ENCODE results near the gene SGK1.

- TF ChIP-seq CTCF (IDR thresholded peaks at IDR 0.05) (no peak), CHD4 (IDR thresholded peaks at IDR 0.05; ENCODE audit: borderline replicate concordance) (no peak), POLR2A (IDR thresholded peaks at IDR 0.05; ENCODE audit: low read length) (no peak), EP300 (IDR thresholded peaks at IDR 0.05) (no peak), RAD21 (conservative IDR thresholded peaks at IDR 0.05 in 1 of 2, IDR thresholded peaks at IDR 0.05 in 1 of 2) (no peak), BHLHE40 (IDR thresholded peaks at IDR 0.05; ENCODE audit: low read depth, low read length) (no peak), ZNF302 (CRISPR knock-in tag; IDR thresholded peaks at IDR 0.05) (no peak), HDAC2 (IDR thresholded peaks at IDR 0.05) (no peak), MYC (IDR thresholded peaks at IDR 0.05; ENCODE audit: borderline replicate concordance, low read length) (no peak), JUNB (IDR thresholded peaks at IDR 0.05) (no peak), ELK1 (IDR thresholded peaks at IDR 0.05; ENCODE audit: low read depth, low read length) (no peak)
- TF ChIP-seq, protein P1, sequence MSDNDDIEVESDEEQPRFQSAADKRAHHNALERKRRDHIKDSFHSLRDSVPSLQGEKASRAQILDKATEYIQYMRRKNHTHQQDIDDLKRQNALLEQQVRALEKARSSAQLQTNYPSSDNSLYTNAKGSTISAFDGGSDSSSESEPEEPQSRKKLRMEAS (IDR thresholded peaks at IDR 0.05), result no peak
These were observed 78.7 kb downstream of the SGK1 start for GRCh38 chr6:134238960-134239795.
